K562 (cell line): ENCODE data around the gene OXLD1. TPM values are rescaled to one million over a fixed set of nuclear protein-coding genes. Genes with fewer than 3 reads are reported as not detected.

Source experiments
- CLOCK ChIP-seq: fragments of 250-450 bp; sonication (Bioruptor Pico); IDR thresholded peaks from 2 replicates; pipeline ENCODE4 v1.4.0; 2020; ENCODE audit warnings: mild to moderate bottlenecking, moderate library complexity, borderline replicate concordance
- KLF13 ChIP-seq: fragments of 450-650 bp; IDR thresholded peaks from 2 replicates; pipeline ENCODE4 v1.6.1; 2016; ENCODE audit warnings: missing genetic modification characterization, low read depth, mild to moderate bottlenecking, missing compliant biosample characterization, moderate library complexity, borderline replicate concordance
- POLR2AphosphoS5 ChIP-seq: IDR thresholded peaks from 2 replicates; pipeline ENCODE4 v1.6.1; 2011; ENCODE audit warnings: mild to moderate bottlenecking, low read depth, low read length, moderate library complexity; ENCODE audit not compliant: control insufficient read depth, insufficient read depth
- RERE ChIP-seq: sonication (generic); formaldehyde crosslinking; IDR thresholded peaks from 2 replicates; pipeline ENCODE4 v1.8.0; 2023; ENCODE audit warnings: missing genetic modification reagents, mild to moderate bottlenecking, borderline replicate concordance
- TSHZ1 ChIP-seq: fragments of 250-450 bp; sonication (Bioruptor Pico); IDR thresholded peaks from 2 replicates; pipeline ENCODE4 v1.4.0; 2020; ENCODE audit warnings: mild to moderate bottlenecking, moderate library complexity
- polyA plus RNA-seq, 8 experiments: library from polyadenylated mRNA; depleted of rRNA in 4 of 8; stranded (reverse) in 5 of 8; unstranded in 3 of 8; fragments of >200 nt; fragmentation: Nextera tagmentation in 2 of 8; fragmentation: Illumina TruSeq in 1 of 8; extraction: Ambion mirVana in 2 of 8; extraction: Trizol in 1 of 8; gene quantifications; 2 replicates each; pipeline versions ENCODE4 v1.2.1 to v1.2.3, GENCODE V29; 2011 to 2014; ENCODE audit warnings: inconsistent platforms in 1 of 8, missing spikeins in 1 of 8
- total RNA-seq, 7 experiments: library from RNA; depleted of rRNA in 6 of 7; stranded (reverse); fragments of >200 nt in 6 of 7; fragmentation: Illumina TruSeq in 2 of 7; extraction: Trizol in 2 of 7; gene quantifications; 2 replicates each; pipeline versions ENCODE4 v1.2.1 to v1.2.3, GENCODE V29; 2011 to 2021; ENCODE audit warnings: low replicate concordance in 1 of 7

OXLD1 gene
- total and polyA plus RNA-seq, 9 of the 15 experiments (the other 6 are each of a cell fraction or from before 2014, with no cell fraction given), result 4.4 to 115 (median 29.3) TPM

GRCh38 chr17:81665205-81666091, 957 bp downstream of the OXLD1 start (continued):
- TF ChIP-seq CLOCK (CRISPR knock-in tag), result peak; percentile 44; the same call in 1 of the 2 replicates
- peak; percentile 85; the same call in 1 of the 2 replicates for TF ChIP-seq KLF13
- no peak for TF ChIP-seq RERE
- TF ChIP-seq TSHZ1 (CRISPR knock-in tag), result peak; percentile 83
- peak; percentile 20; the same call in 1 of the 2 replicates for TF ChIP-seq POLR2AphosphoS5
